22Rv1 (cell line): ENCODE measurements around the gene RBM42.

Source experiments
- CTCF ChIP-seq: fragments of 450-650 bp; IDR thresholded peaks from 2 replicates; pipeline ENCODE4 v1.5.1; 2017; ENCODE audit warnings: mild to moderate bottlenecking
- ZFX ChIP-seq: fragments of 450-650 bp; IDR thresholded peaks from 2 replicates; pipeline ENCODE4 v1.6.1; 2017; ENCODE audit warnings: antibody characterized with exemption, borderline replicate concordance

GRCh38 chr19:35642798-35643254 lies 14.0 kb downstream of the RBM42 start:
- TF ChIP-seq CTCF (no peak), ZFX (no peak)
